Gastrocnemius medialis (tissue), 4 donors: ENCODE measurements around the gene CKMT2. TPM values are rescaled to one million over a fixed set of nuclear protein-coding genes. Genes with fewer than 3 reads are reported as not detected.

ENCODE experiments used
- ATAC-seq, 2 donors: fragments of 150-250 bp; one replicate each; pipeline ENCODE4 v1.9.1; 2016
- DNase-seq, 2 donors: peaks; one replicate each; pipeline ENCODE4 v3.0.0-alpha.2; 2019
- H3K27ac ChIP-seq, 4 donors: fragments of 200-600 bp; sonication (generic); 1 replicate in 1 of 4; 2 replicates in 3 of 4; pipeline ENCODE4 v1.5.1; 2016 to 2018; ENCODE audit warnings: mild to moderate bottlenecking in 2 of 4, moderate library complexity in 1 of 4
- H3K27me3 ChIP-seq, 3 donors: fragments of 200-600 bp; sonication (generic) in 2 of 3; 1 replicate in 1 of 3; 2 replicates in 2 of 3; pipeline versions ENCODE4 v1.5.1 to v1.6.0; 2016 to 2019; ENCODE audit warnings: mild to moderate bottlenecking in 1 of 3, moderate library complexity in 1 of 3
- H3K36me3 ChIP-seq, 2 donors: fragments of 200-600 bp; sonication (generic) in 1 of 2; one replicate each; pipeline ENCODE4 v1.5.1; 2017 to 2018
- H3K4me1 ChIP-seq, 2 donors: fragments of 200-600 bp; sonication (generic) in 1 of 2; one replicate each; pipeline ENCODE4 v1.5.1; 2016 to 2017; ENCODE audit warnings: mild to moderate bottlenecking in 2 of 2
- H3K4me3 ChIP-seq, 4 donors: fragments of 200-600 bp; sonication (generic) in 3 of 4; 1 replicate in 1 of 4; 2 replicates in 3 of 4; pipeline ENCODE4 v1.5.1; 2016 to 2019; ENCODE audit warnings: mild to moderate bottlenecking in 2 of 4
- H3K9me3 ChIP-seq, 3 donors: fragments of 200-600 bp; sonication (generic) in 2 of 3; 1 replicate in 1 of 3; 2 replicates in 2 of 3; pipeline ENCODE4 v1.5.1; 2016 to 2019
- POLR2A ChIP-seq, 2 donors: fragments of 450-650 bp; IDR thresholded peaks; one replicate each; pipeline ENCODE4 v1.6.1; 2017; ENCODE audit warnings: antibody characterized with exemption in 2 of 2, mild to moderate bottlenecking in 2 of 2, moderate library complexity in 2 of 2
- in situ Hi-C, 4 donors: fragments of 200-750 bp; cut with MboI; loops; one replicate each; pipeline versions ENCODE4 v1.15.0 to v1.8.0; 2017; ENCODE audit warnings: low sequenced_read_pairs in 4 of 4
- intact Hi-C: fragments of 100-400 bp; cut with DNase I; formaldehyde crosslinking; loops from one replicate; pipeline ENCODE4 v1.15.1; 2023; ENCODE audit warnings: low total_unique reads
- total RNA-seq, 4 donors: library from RNA; depleted of rRNA; stranded (reverse); fragments of >200 nt; gene quantifications; one replicate each; pipeline versions ENCODE4 v1.1.0 to v1.2.3, GENCODE V29; 2016
- TF ChIP-seq, protein P1 (sequence below), 5 experiments: fragments of 450-650 bp in 3 of 5; fragments of 200-600 bp in 2 of 5; sonication (generic) in 2 of 5; IDR thresholded peaks in 4 of 5; conservative IDR thresholded peaks in 1 of 5; 1 replicate in 4 of 5; 2 replicates in 1 of 5; pipeline ENCODE4 v1.5.1; 2016 to 2019; ENCODE audit warnings: antibody characterized with exemption in 5 of 5, mild to moderate bottlenecking in 3 of 5, moderate library complexity in 3 of 5

Gene CKMT2
- total RNA-seq, 4 donors from 2014 or later: 550 to 1,114 (median 879) TPM

- Histone ChIP-seq H3K4me1 (peaks cover 93 to 97% of the 10 kb centered on the region in 2 donors), H3K36me3 (no peaks in the 10 kb centered on the region), H3K27ac (peak overlapping the region; percentile 98 to 100 (median 98)), H3K27me3 (no peaks in the 10 kb centered on the region), H3K9me3 (no peaks in the 10 kb centered on the region), H3K4me3 (peak overlapping the region in 1 of 4 donors; percentile 17)
- TF ChIP-seq, protein P1, sequence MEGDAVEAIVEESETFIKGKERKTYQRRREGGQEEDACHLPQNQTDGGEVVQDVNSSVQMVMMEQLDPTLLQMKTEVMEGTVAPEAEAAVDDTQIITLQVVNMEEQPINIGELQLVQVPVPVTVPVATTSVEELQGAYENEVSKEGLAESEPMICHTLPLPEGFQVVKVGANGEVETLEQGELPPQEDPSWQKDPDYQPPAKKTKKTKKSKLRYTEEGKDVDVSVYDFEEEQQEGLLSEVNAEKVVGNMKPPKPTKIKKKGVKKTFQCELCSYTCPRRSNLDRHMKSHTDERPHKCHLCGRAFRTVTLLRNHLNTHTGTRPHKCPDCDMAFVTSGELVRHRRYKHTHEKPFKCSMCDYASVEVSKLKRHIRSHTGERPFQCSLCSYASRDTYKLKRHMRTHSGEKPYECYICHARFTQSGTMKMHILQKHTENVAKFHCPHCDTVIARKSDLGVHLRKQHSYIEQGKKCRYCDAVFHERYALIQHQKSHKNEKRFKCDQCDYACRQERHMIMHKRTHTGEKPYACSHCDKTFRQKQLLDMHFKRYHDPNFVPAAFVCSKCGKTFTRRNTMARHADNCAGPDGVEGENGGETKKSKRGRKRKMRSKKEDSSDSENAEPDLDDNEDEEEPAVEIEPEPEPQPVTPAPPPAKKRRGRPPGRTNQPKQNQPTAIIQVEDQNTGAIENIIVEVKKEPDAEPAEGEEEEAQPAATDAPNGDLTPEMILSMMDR (IDR thresholded peaks at IDR 0.05 in 4 of 5, conservative IDR thresholded peaks at IDR 0.05 in 1 of 5): peak in 1 of 5 experiments; percentile 19
- no peak for TF ChIP-seq POLR2A (IDR thresholded peaks at IDR 0.05)
- DNase-seq (no peak), ATAC-seq (no peak)
- in situ Hi-C loops (no loop called here), intact Hi-C loops (loop anchor here (10.0 kb wide), 3 partner anchors 185 to 925 kb away; partner anchors contain the start of gene ZFYVE16)
Observed at GRCh38 chr5:81239613-81240012, 6.5 kb downstream of the CKMT2 start.

GRCh38 chr5:81241001-81241400, 7.9 kb downstream of the CKMT2 start:
- Histone ChIP-seq H3K4me3 (no peak overlapping the region), H3K27me3 (no peaks in the 10 kb centered on the region), H3K9me3 (no peaks in the 10 kb centered on the region), H3K4me1 (peaks cover 94 to 97% of the 10 kb centered on the region in 2 donors), H3K36me3 (no peaks in the 10 kb centered on the region), H3K27ac (peak overlapping the region; percentile 98 to 100 (median 98))
- TF ChIP-seq, protein P1 (IDR thresholded peaks at IDR 0.05 in 4 of 5, conservative IDR thresholded peaks at IDR 0.05 in 1 of 5): no peak
- TF ChIP-seq POLR2A (IDR thresholded peaks at IDR 0.05): no peak
- no peak for DNase-seq
- no peak for ATAC-seq
- intact Hi-C loops: loop anchor here (10.0 kb wide), 1 partner anchor 924 kb away; no protein-coding TSS in a partner anchor
- in situ Hi-C loops: no loop called here

- Histone ChIP-seq H3K27me3 (no peaks in the 10 kb centered on the region), H3K36me3 (no peaks in the 10 kb centered on the region), H3K4me3 (no peak overlapping the region), H3K27ac (peak overlapping the region; percentile 98 to 100 (median 98)), H3K4me1 (peaks cover 95 to 97% of the 10 kb centered on the region in 2 donors), H3K9me3 (no peaks in the 10 kb centered on the region)
- DNase-seq (no peak), ATAC-seq (no peak)
- TF ChIP-seq POLR2A (IDR thresholded peaks at IDR 0.05): no peak
- TF ChIP-seq, protein P1 (IDR thresholded peaks at IDR 0.05 in 4 of 5, conservative IDR thresholded peaks at IDR 0.05 in 1 of 5): no peak
- in situ Hi-C loops: no loop called here
- intact Hi-C loops: loop anchor here (10.0 kb wide), 1 partner anchor 923 kb away; no protein-coding TSS in a partner anchor
Observed at GRCh38 chr5:81241961-81242648, 9.0 kb downstream of the CKMT2 start.

GRCh38 chr5:81242906-81243436, 9.8 kb downstream of the CKMT2 start:
- no peak overlapping the region for H3K4me3 ChIP-seq
- H3K27me3 ChIP-seq: no peaks in the 10 kb centered on the region
- no peaks in the 10 kb centered on the region for H3K9me3 ChIP-seq
- intact Hi-C loops (loop anchor here (10.0 kb wide), 1 partner anchor 922 kb away; no protein-coding TSS in a partner anchor), in situ Hi-C loops (no loop called here)
- no peak for DNase-seq
- ATAC-seq: no peak
- TF ChIP-seq, protein P1 (IDR thresholded peaks at IDR 0.05 in 4 of 5, conservative IDR thresholded peaks at IDR 0.05 in 1 of 5): no peak
- TF ChIP-seq POLR2A (IDR thresholded peaks at IDR 0.05): no peak
- peaks cover 95 to 100% of the 10 kb centered on the region in 2 donors for H3K4me1 ChIP-seq
- H3K36me3 ChIP-seq: no peaks in the 10 kb centered on the region
- H3K27ac ChIP-seq: peak overlapping the region; percentile 98 to 100 (median 98)
